ENCODE measurements around the gene SPHK1.

Gene SPHK1

DNA sequence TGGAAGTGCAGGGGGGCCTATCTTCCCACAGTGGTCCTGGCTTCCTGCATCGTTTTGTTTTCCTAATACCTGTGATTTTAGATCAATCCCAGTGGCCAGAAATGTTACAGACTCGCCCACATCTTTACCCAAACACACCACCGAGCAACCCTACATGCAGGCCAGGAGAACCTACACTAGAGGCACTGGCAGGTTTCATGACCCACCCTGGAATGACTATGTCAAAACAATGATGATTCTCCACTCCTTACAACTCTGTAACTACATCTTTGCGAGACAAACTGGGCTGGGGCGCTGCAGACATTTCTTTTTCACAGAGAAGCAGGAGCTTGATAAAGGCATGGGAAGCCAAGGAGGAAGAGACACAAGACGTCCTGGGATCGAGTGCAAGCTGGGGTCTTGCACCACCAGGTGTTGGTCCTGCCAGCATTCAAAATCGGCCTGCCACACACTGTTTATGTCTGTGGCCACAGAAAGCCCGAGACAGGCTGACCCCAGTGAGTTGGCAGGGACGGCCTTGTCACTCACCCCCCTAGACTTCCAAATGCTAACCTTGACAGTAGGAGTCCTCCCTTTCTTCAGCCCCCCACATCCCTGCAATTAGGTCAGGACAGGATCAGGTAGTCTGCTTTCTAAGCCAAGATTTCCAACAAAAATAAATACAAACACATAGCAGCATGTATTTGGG, 36.1 kb downstream of the SPHK1 start:
- DNase-seq (ENCODE audit: low read depth, low spot score): no peak
- 0 out of 2 replicates have a peak, but pooled peaks cover 1% of the 10 kb centered on the region for H3K4me1 ChIP-seq (ENCODE audit: control insufficient read depth, insufficient read depth, low read length)
- no peaks in the 10 kb centered on the region for H3K9me3 ChIP-seq (ENCODE audit: control insufficient read depth, insufficient read depth, low read length)
- no peaks in the 10 kb centered on the region for H3K36me3 ChIP-seq (ENCODE audit: control insufficient read depth, insufficient read depth, low read length)
- no peak overlapping the region for H3K4me3 ChIP-seq (ENCODE audit: low read length)
- H3K27me3 ChIP-seq (ENCODE audit: control insufficient read depth, insufficient read depth, low read length): no peaks in the 10 kb centered on the region
- no peak overlapping the region for H3K27ac ChIP-seq (ENCODE audit: low read length)
- no CpG with 5 or more reads among the region's 10 CpGs for WGBS (ENCODE audit: insufficient coverage, insufficient read length)

GRCh38 chr17:76421044-76421407, 36.6 kb downstream of the SPHK1 start:
- H3K27me3 ChIP-seq (ENCODE audit: control insufficient read depth, insufficient read depth, low read length): no peaks in the 10 kb centered on the region
- H3K4me3 ChIP-seq (ENCODE audit: low read length): no peak overlapping the region
- no peak for DNase-seq (ENCODE audit: low read depth, low spot score)
- H3K27ac ChIP-seq (ENCODE audit: low read length): no peak overlapping the region
- no peaks in the 10 kb centered on the region for H3K9me3 ChIP-seq (ENCODE audit: control insufficient read depth, insufficient read depth, low read length)
- no peaks in the 10 kb centered on the region for H3K36me3 ChIP-seq (ENCODE audit: control insufficient read depth, insufficient read depth, low read length)
- H3K4me1 ChIP-seq (ENCODE audit: control insufficient read depth, insufficient read depth, low read length): 0 out of 2 replicates have a peak, but pooled peaks cover 1% of the 10 kb centered on the region
- no CpG with 5 or more reads among the region's 7 CpGs for WGBS (ENCODE audit: insufficient coverage, insufficient read length)

DNA sequence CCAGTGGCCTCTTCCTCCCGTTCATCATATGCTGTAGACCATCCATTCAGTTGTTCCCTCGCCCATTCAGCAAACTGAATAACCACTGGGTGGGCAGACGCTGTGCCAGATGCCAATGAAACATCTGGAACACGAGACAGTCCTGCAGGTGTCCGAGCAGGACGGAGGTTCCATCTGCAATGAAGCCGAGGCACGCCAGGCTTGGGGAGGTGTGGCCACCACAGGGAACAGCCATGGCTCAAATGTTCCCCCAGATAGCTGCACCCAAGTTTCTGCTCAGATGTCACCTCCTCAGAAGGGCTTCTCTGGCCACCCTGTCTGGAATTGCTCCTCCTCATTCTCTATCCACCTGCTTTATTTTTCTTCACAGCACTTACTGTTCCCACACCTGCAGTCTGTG, 38.0 kb downstream of the SPHK1 start:
- H3K36me3 ChIP-seq (ENCODE audit: control insufficient read depth, insufficient read depth, low read length): no peaks in the 10 kb centered on the region
- WGBS (ENCODE audit: insufficient coverage, insufficient read length): no CpG with 5 or more reads among the region's 8 CpGs
- H3K27me3 ChIP-seq (ENCODE audit: control insufficient read depth, insufficient read depth, low read length): no peaks in the 10 kb centered on the region
- DNase-seq (ENCODE audit: low read depth, low spot score): no peak
- peaks cover 1% of the 10 kb centered on the region; the same call in 1 of the 2 replicates for H3K4me1 ChIP-seq (ENCODE audit: control insufficient read depth, insufficient read depth, low read length)
- no peak overlapping the region for H3K4me3 ChIP-seq (ENCODE audit: low read length)
- no peaks in the 10 kb centered on the region for H3K9me3 ChIP-seq (ENCODE audit: control insufficient read depth, insufficient read depth, low read length)
- H3K27ac ChIP-seq (ENCODE audit: low read length): no peak overlapping the region

- H3K4me1 ChIP-seq (ENCODE audit: control insufficient read depth, insufficient read depth, low read length): peaks cover 1% of the 10 kb centered on the region; the same call in 1 of the 2 replicates
- no peak for DNase-seq (ENCODE audit: low read depth, low spot score)
- H3K4me3 ChIP-seq (ENCODE audit: low read length): no peak overlapping the region
- H3K27ac ChIP-seq (ENCODE audit: low read length): no peak overlapping the region
- no peaks in the 10 kb centered on the region for H3K27me3 ChIP-seq (ENCODE audit: control insufficient read depth, insufficient read depth, low read length)
- no CpG with 5 or more reads among the region's 6 CpGs for WGBS (ENCODE audit: insufficient coverage, insufficient read length)
- no peaks in the 10 kb centered on the region for H3K36me3 ChIP-seq (ENCODE audit: control insufficient read depth, insufficient read depth, low read length)
- H3K9me3 ChIP-seq (ENCODE audit: control insufficient read depth, insufficient read depth, low read length): no peaks in the 10 kb centered on the region
Measured at GRCh38 chr17:76422860-76423259, 38.5 kb downstream of the SPHK1 start.

- H3K27ac ChIP-seq (ENCODE audit: low read length): no peak overlapping the region
- WGBS (ENCODE audit: insufficient coverage, insufficient read length): no CpG with 5 or more reads among the region's 3 CpGs
- peaks cover 2% of the 10 kb centered on the region; the same call in 1 of the 2 replicates for H3K4me1 ChIP-seq (ENCODE audit: control insufficient read depth, insufficient read depth, low read length)
- no peak overlapping the region for H3K4me3 ChIP-seq (ENCODE audit: low read length)
- no peaks in the 10 kb centered on the region for H3K27me3 ChIP-seq (ENCODE audit: control insufficient read depth, insufficient read depth, low read length)
- no peak for DNase-seq (ENCODE audit: low read depth, low spot score)
- H3K36me3 ChIP-seq (ENCODE audit: control insufficient read depth, insufficient read depth, low read length): no peaks in the 10 kb centered on the region
- no peaks in the 10 kb centered on the region for H3K9me3 ChIP-seq (ENCODE audit: control insufficient read depth, insufficient read depth, low read length)
Measured at GRCh38 chr17:76426853-76427252, 42.4 kb downstream of the SPHK1 start.

DNA sequence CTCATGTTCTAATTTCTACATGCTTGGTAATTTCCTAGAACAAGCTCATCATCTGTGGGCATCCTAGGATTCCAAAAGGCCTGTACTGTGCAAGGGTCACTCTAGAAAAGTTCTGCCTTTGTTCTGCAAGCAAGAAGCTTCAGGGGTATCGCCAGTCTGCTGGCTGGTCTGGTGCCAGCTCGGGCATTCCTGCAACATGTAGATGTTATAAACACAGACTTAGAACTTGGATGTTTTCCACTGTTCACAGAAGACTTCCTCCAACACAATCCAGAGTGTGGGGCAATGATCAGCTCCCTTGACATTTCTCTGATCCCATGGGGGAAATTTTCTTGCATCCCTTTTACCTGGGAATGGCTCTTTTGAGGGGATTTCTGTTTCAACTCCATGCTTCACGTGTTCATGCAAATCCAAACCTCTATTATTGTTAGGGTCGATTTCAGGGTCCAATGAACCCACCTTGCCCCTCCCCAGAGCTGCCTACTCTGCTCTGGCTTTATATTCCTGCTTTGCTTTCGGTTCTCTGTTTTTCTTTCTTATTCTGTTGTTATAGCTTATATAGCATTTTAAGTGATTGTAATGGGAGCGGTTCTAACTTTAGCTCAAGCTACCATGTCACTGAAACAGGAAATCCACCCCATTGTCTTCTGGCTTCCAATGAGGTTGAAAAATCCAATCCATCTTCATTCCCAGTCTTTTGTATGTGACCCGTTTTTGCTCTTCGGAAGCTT, 43.3 kb downstream of the SPHK1 start:
- Histone ChIP-seq H3K4me3 (ENCODE audit: low read length) (no peak overlapping the region), H3K4me1 (ENCODE audit: control insufficient read depth, insufficient read depth, low read length) (peaks cover 2% of the 10 kb centered on the region; the same call in 1 of the 2 replicates), H3K27me3 (ENCODE audit: control insufficient read depth, insufficient read depth, low read length) (no peaks in the 10 kb centered on the region), H3K27ac (ENCODE audit: low read length) (no peak overlapping the region), H3K9me3 (ENCODE audit: control insufficient read depth, insufficient read depth, low read length) (no peaks in the 10 kb centered on the region), H3K36me3 (ENCODE audit: control insufficient read depth, insufficient read depth, low read length) (no peaks in the 10 kb centered on the region)
- no peak for DNase-seq (ENCODE audit: low read depth, low spot score)
- WGBS (ENCODE audit: insufficient coverage, insufficient read length): no CpG with 5 or more reads among the region's 8 CpGs

DNA sequence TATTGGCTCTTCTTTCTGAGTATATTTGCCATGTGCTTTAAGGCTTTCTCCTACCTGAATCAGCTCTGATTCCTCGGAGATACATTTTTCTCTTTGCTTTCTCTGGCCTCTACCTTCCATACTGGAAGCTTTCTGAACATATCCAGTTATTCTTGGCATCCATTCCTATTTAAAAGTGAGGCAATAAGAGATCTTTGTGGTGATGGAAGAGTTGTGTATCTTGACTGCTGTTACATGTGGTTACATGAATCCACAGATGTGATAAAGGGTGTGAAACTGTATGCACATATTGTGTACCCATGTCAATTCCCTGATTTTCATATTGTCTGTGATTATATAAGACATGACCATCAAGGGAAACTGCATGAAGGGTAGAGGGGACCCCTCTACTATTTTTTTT, 44.1 kb downstream of the SPHK1 start:
- no peaks in the 10 kb centered on the region for H3K36me3 ChIP-seq (ENCODE audit: control insufficient read depth, insufficient read depth, low read length)
- no peaks in the 10 kb centered on the region for H3K9me3 ChIP-seq (ENCODE audit: control insufficient read depth, insufficient read depth, low read length)
- DNase-seq (ENCODE audit: low read depth, low spot score): no peak
- H3K27ac ChIP-seq (ENCODE audit: low read length): no peak overlapping the region
- no peak overlapping the region for H3K4me3 ChIP-seq (ENCODE audit: low read length)
- no peaks in the 10 kb centered on the region for H3K27me3 ChIP-seq (ENCODE audit: control insufficient read depth, insufficient read depth, low read length)
- no CpG with 5 or more reads among the region's 1 CpG for WGBS (ENCODE audit: insufficient coverage, insufficient read length)
- H3K4me1 ChIP-seq (ENCODE audit: control insufficient read depth, insufficient read depth, low read length): peaks cover 2% of the 10 kb centered on the region; the same call in 1 of the 2 replicates

DNA sequence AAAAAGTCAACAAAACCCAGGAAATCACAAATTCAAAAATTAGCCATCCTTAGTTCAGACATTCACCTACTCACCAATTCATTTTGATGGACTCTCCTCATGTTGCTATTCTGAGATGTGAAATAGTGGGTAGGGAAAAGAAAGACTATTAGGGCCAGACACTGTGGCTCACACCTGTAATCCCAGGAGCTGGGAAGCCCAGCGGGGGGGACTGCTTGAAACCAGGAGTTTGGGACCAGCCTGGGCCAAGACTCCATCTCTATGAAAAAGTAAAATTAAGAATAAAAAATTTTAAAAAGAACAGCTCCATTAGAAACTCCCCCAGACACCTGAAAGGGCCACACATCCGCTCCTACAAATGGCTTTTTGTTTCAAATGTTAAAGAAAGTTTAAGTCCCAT, 47.1 kb downstream of the SPHK1 start:
- no peak for DNase-seq (ENCODE audit: low read depth, low spot score)
- no peaks in the 10 kb centered on the region for H3K9me3 ChIP-seq (ENCODE audit: control insufficient read depth, insufficient read depth, low read length)
- H3K27ac ChIP-seq (ENCODE audit: low read length): no peak overlapping the region
- H3K4me3 ChIP-seq (ENCODE audit: low read length): no peak overlapping the region
- H3K4me1 ChIP-seq (ENCODE audit: control insufficient read depth, insufficient read depth, low read length): peaks cover 2% of the 10 kb centered on the region; the same call in 1 of the 2 replicates
- WGBS (ENCODE audit: insufficient coverage, insufficient read length): no CpG with 5 or more reads among the region's 2 CpGs
- H3K36me3 ChIP-seq (ENCODE audit: control insufficient read depth, insufficient read depth, low read length): no peaks in the 10 kb centered on the region
- no peaks in the 10 kb centered on the region for H3K27me3 ChIP-seq (ENCODE audit: control insufficient read depth, insufficient read depth, low read length)

- Histone ChIP-seq H3K27ac (ENCODE audit: low read length) (no peak overlapping the region), H3K4me3 (ENCODE audit: low read length) (no peak overlapping the region), H3K27me3 (ENCODE audit: control insufficient read depth, insufficient read depth, low read length) (no peaks in the 10 kb centered on the region), H3K9me3 (ENCODE audit: control insufficient read depth, insufficient read depth, low read length) (no peaks in the 10 kb centered on the region), H3K36me3 (ENCODE audit: control insufficient read depth, insufficient read depth, low read length) (no peaks in the 10 kb centered on the region), H3K4me1 (ENCODE audit: control insufficient read depth, insufficient read depth, low read length) (peaks cover 2% of the 10 kb centered on the region; the same call in 1 of the 2 replicates)
- no peak for DNase-seq (ENCODE audit: low read depth, low spot score)
- no CpG with 5 or more reads among the region's 6 CpGs for WGBS (ENCODE audit: insufficient coverage, insufficient read length)
Measured at GRCh38 chr17:76432004-76432403, 47.6 kb downstream of the SPHK1 start.

- no peak for DNase-seq (ENCODE audit: low read depth, low spot score)
- Histone ChIP-seq H3K4me3 (ENCODE audit: low read length) (no peak overlapping the region), H3K9me3 (ENCODE audit: control insufficient read depth, insufficient read depth, low read length) (no peaks in the 10 kb centered on the region), H3K27me3 (ENCODE audit: control insufficient read depth, insufficient read depth, low read length) (no peaks in the 10 kb centered on the region), H3K36me3 (ENCODE audit: control insufficient read depth, insufficient read depth, low read length) (no peaks in the 10 kb centered on the region), H3K4me1 (ENCODE audit: control insufficient read depth, insufficient read depth, low read length) (0 out of 2 replicates have a peak, but pooled peaks cover 2% of the 10 kb centered on the region), H3K27ac (ENCODE audit: low read length) (no peak overlapping the region)
- no CpG with 5 or more reads among the region's 3 CpGs for WGBS (ENCODE audit: insufficient coverage, insufficient read length)
Measured at GRCh38 chr17:76432712-76433336, 48.4 kb downstream of the SPHK1 start.

Data from iPS DF 6.9 (cell line).